K562 (cell line): ENCODE measurements around the gene ZNRF2. TPM values are rescaled to one million over a fixed set of nuclear protein-coding genes. Genes with fewer than 3 reads are reported as not detected.

Experiments
- ATAC-seq: fragments of 200-7000 bp; cut with Tn5 transposase; 3 replicates; pipeline ENCODE4 v1.9.1; 2020; ENCODE audit warnings: moderate library complexity
- BruUV-seq: library from RNA; stranded (reverse); fragments of 400-500 nt; replicated peaks from 2 replicates; lab custom pipeline; 2021; lab: Mats Ljungman, UMichigan
- CTCF ChIA-PET: fragments of 300-600 bp; formaldehyde crosslinking; extraction: SDS; loops from one replicate; lab custom pipeline; 2021; ENCODE audit warnings: low intra/inter-chr PET ratio; lab: Yijun Ruan, JAX
- POLR2A ChIA-PET: fragments of 300-600, 350-650 bp; sonication (Branson Sonifier 250); formaldehyde crosslinking; extraction: SDS; loops from one replicate; lab custom pipeline; 2021; ENCODE audit warnings: antibody characterized with exemption, inconsistent platforms; lab: Yijun Ruan, JAX
- DNase-seq, 4 experiments: peaks; one replicate each; pipeline versions ENCODE4 v3.0.0 to v3.0.0-alpha.2; 2011 to 2018; ENCODE audit warnings: low spot score in 3 of 4, mixed read lengths in 3 of 4; ENCODE audit errors: extremely low read depth in 1 of 4
- FAIRE-seq: peaks from 2 replicates; lab custom pipeline; 2011; peaks lifted over from hg19 to GRCh38; lab: Jason Lieb, UNC
- H2AFZ ChIP-seq: 2 replicates; pipeline ENCODE4 v1.6.0; 2011; ENCODE audit warnings: low read depth, low read length, control low read depth, inconsistent platforms
- H3K27ac ChIP-seq: fragments of 200-600 bp; 3 replicates; pipeline ENCODE4 v1.8.0; 2011; ENCODE audit warnings: low read depth, mild to moderate bottlenecking, control low read depth, inconsistent platforms, low read length, moderate library complexity, mixed read lengths; ENCODE audit errors: extremely low read depth
- H3K27me3 ChIP-seq, 2 experiments: fragments of 300-600 bp in 1 of 2; 2 replicates in 1 of 2; 3 replicates in 1 of 2; pipeline versions ENCODE4 v1.6.0 to v1.8.0; 2011; ENCODE audit warnings: inconsistent platforms in 2 of 2, low read length in 2 of 2, mild to moderate bottlenecking in 1 of 2, mixed read lengths in 1 of 2, moderate library complexity in 1 of 2; ENCODE audit not compliant: control insufficient read depth in 2 of 2, insufficient read depth in 2 of 2
- H3K36me3 ChIP-seq: fragments of 300-600 bp; 3 replicates; pipeline ENCODE4 v1.8.0; 2011; ENCODE audit warnings: mild to moderate bottlenecking, low read length, inconsistent platforms; ENCODE audit not compliant: control insufficient read depth, insufficient read depth
- H3K4me1 ChIP-seq, 2 experiments: fragments of 200-600 bp in 1 of 2; replicated peaks in 1 of 2; 2 replicates in 1 of 2; 3 replicates in 1 of 2; pipeline versions ENCODE4 v1.5.1 to v1.8.0; 2011; ENCODE audit warnings: inconsistent platforms in 2 of 2, low read length in 2 of 2, mild to moderate bottlenecking in 1 of 2, mixed read lengths in 1 of 2, moderate library complexity in 1 of 2; ENCODE audit not compliant: control insufficient read depth in 2 of 2, insufficient read depth in 2 of 2
- H3K4me2 ChIP-seq: 2 replicates; pipeline ENCODE4 v1.6.1; 2011; ENCODE audit warnings: low read length, control low read depth, inconsistent platforms, mixed read lengths; ENCODE audit not compliant: insufficient read depth
- H3K4me3 ChIP-seq: fragments of 200-600 bp; sonication (generic), shearing (Covaris generic); 2 replicates; pipeline ENCODE4 v1.5.1; 2016; ENCODE audit warnings: control low read depth, inconsistent platforms
- H3K79me2 ChIP-seq: fragments of 200-600 bp; 3 replicates; pipeline ENCODE4 v1.8.0; 2011; ENCODE audit warnings: low read length, inconsistent platforms; ENCODE audit not compliant: control insufficient read depth, insufficient read depth
- H3K9ac ChIP-seq, 2 experiments: 2 replicates each; pipeline versions ENCODE4 v1.6.0 to v1.6.1; 2011; ENCODE audit warnings: low read depth in 2 of 2, low read length in 2 of 2, control low read depth in 1 of 2, inconsistent platforms in 1 of 2, mild to moderate bottlenecking in 1 of 2, mixed read lengths in 1 of 2; ENCODE audit not compliant: insufficient read depth in 1 of 2
- H3K9me1 ChIP-seq: one replicate; pipeline ENCODE4 v1.6.0; 2011; ENCODE audit warnings: inconsistent platforms, mild to moderate bottlenecking, low read length, moderate library complexity; ENCODE audit not compliant: control insufficient read depth, insufficient read depth
- H3K9me3 ChIP-seq: replicated peaks from 2 replicates; pipeline ENCODE4 v1.5.1; 2011; ENCODE audit warnings: low read depth, low read length, inconsistent platforms; ENCODE audit not compliant: control insufficient read depth, insufficient read depth
- H4K20me1 ChIP-seq: replicated peaks from 2 replicates; pipeline ENCODE4 v1.6.1; 2011; ENCODE audit warnings: low read length, inconsistent platforms, mixed read lengths; ENCODE audit not compliant: control insufficient read depth, insufficient read depth
- EZH2 ChIP-seq: IDR thresholded peaks from 2 replicates; pipeline ENCODE4 v1.6.1; 2012; ENCODE audit warnings: low read depth, mild to moderate bottlenecking, inconsistent platforms, low read length, borderline replicate concordance
- GATAD2B ChIP-seq: fragments of 450-650 bp; IDR thresholded peaks from 2 replicates; pipeline ENCODE4 v1.6.1; 2017; ENCODE audit warnings: mild to moderate bottlenecking, borderline replicate concordance
- KAT7 ChIP-seq: sonication (generic); formaldehyde crosslinking; IDR thresholded peaks from 2 replicates; pipeline ENCODE4 v1.8.0; 2022; ENCODE audit warnings: missing genetic modification reagents, mild to moderate bottlenecking, borderline replicate concordance
- NFIC ChIP-seq: fragments of 450-650 bp; IDR thresholded peaks from 2 replicates; pipeline ENCODE4 v1.6.1; 2017; ENCODE audit warnings: mild to moderate bottlenecking, inconsistent platforms
- PCBP2 ChIP-seq: fragments of 200-400 bp; formaldehyde crosslinking; IDR thresholded peaks from 2 replicates; pipeline ENCODE4 v1.6.1; 2018; ENCODE audit warnings: low read length, low read depth, mild to moderate bottlenecking, moderate library complexity; ENCODE audit not compliant: poor library complexity, severe bottlenecking
- RFX7 ChIP-seq: fragments of 250-450 bp; sonication (Bioruptor Pico); IDR thresholded peaks from 2 replicates; pipeline ENCODE4 v1.5.1; 2021; ENCODE audit warnings: mild to moderate bottlenecking
- YBX1 ChIP-seq: fragments of 450-650 bp; IDR thresholded peaks from 2 replicates; pipeline ENCODE4 v1.7.1; 2016; ENCODE audit warnings: mild to moderate bottlenecking
- ZNF197 ChIP-seq: fragments of 200-800 bp; sonication (Bioruptor generic); IDR thresholded peaks from 2 replicates; pipeline ENCODE4 v1.6.1; 2016; ENCODE audit warnings: low read depth, missing genetic modification characterization, missing compliant biosample characterization
- ZNF24 ChIP-seq: fragments of 450-650 bp; IDR thresholded peaks from 2 replicates; pipeline ENCODE4 v1.6.1; 2016
- ZNF766 ChIP-seq: fragments of 200-800 bp; sonication (Bioruptor generic); conservative IDR thresholded peaks from 2 replicates; pipeline ENCODE4 v1.6.1; 2016; ENCODE audit warnings: missing genetic modification characterization, missing compliant biosample characterization
- WGBS: fragments of 100-300 bp; shearing (Covaris generic); methylation state at CpG from one replicate; pipeline ENCODE4 v1.1.6; 2016; ENCODE audit warnings: low coverage, mixed read lengths; ENCODE audit not compliant: insufficient coverage; ENCODE audit errors: missing lambda C conversion rate; 5-methylcytosine and 5-hydroxymethylcytosine counted together
- in situ Hi-C: fragments of 300-500 bp; cut with MboI; formaldehyde crosslinking; loops from 4 replicates; pipeline ENCODE4 v1.15.0; 2018; ENCODE audit warnings: inconsistent platforms, mixed read lengths
- intact Hi-C: fragments of 100-400 bp; cut with micrococcal nuclease; formaldehyde crosslinking; loops from 2 replicates; pipeline ENCODE4 v1.14.2; 2022
- polyA plus RNA-seq, 8 experiments: library from polyadenylated mRNA; depleted of rRNA in 4 of 8; stranded (reverse) in 5 of 8; unstranded in 3 of 8; fragments of >200 nt; fragmentation: Nextera tagmentation in 2 of 8; fragmentation: Illumina TruSeq in 1 of 8; extraction: Ambion mirVana in 2 of 8; extraction: Trizol in 1 of 8; gene quantifications; 2 replicates each; pipeline versions ENCODE4 v1.2.1 to v1.2.3, GENCODE V29; 2011 to 2014; ENCODE audit warnings: inconsistent platforms in 1 of 8, missing spikeins in 1 of 8
- total RNA-seq, 7 experiments: library from RNA; depleted of rRNA in 6 of 7; stranded (reverse); fragments of >200 nt in 6 of 7; fragmentation: Illumina TruSeq in 2 of 7; extraction: Trizol in 2 of 7; gene quantifications; 2 replicates each; pipeline versions ENCODE4 v1.2.1 to v1.2.3, GENCODE V29; 2011 to 2021; ENCODE audit warnings: low replicate concordance in 1 of 7
- TF ChIP-seq, protein P1 (sequence below), 2 experiments: IDR thresholded peaks; 2 replicates each; pipeline ENCODE4 v1.6.1; 2011; ENCODE audit warnings: borderline replicate concordance in 1 of 2, control low read depth in 1 of 2, low read depth in 1 of 2, low read length in 1 of 2, mild to moderate bottlenecking in 1 of 2, mixed read lengths in 1 of 2, moderate library complexity in 1 of 2; ENCODE audit not compliant: insufficient read depth in 1 of 2, insufficient read length in 1 of 2, poor library complexity in 1 of 2, severe bottlenecking in 1 of 2; ENCODE audit errors: extremely low read depth in 1 of 2
- TF ChIP-seq, protein P2 (sequence below): fragments of 250-450 bp; sonication (Bioruptor Pico); IDR thresholded peaks from 2 replicates; pipeline ENCODE4 v1.4.0; 2020; ENCODE audit warnings: mild to moderate bottlenecking, moderate library complexity

Gene ZNRF2
- total and polyA plus RNA-seq, 9 of the 15 experiments (the other 6 are each of a cell fraction or from before 2014, with no cell fraction given), result 1.1 to 13.9 (median 5.5) TPM

DNA sequence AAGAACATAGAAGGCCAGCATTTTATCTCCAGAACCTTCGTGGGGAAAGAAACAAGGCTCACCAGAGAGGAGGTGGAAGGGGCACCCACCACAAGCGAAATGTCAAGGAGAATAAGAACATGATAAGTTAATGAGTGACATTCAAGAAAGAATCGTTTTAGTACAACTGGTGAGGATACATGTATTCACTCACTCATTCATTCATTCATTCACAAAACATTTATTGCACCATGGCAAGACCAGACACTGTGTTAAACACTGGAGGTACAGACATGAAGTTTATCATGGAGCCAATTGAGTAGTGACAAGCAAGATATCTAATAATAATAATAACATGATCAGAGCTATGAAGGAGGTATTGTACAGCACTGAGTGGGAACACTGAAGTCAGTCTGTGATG lies 1.7 kb upstream of the ZNRF2 start:
- DNase-seq, result no peak
- no peak for FAIRE-seq
- Histone ChIP-seq H2AFZ (no peak overlapping the region), H3K9me3 (no peaks in the 10 kb centered on the region), H3K27me3 (no peaks in the 10 kb centered on the region), H3K4me1 (peaks cover 0 to 10% of the 10 kb centered on the region in 2 experiments; a peak in 3 of 5 replicates), H3K9me1 (no peaks in the 10 kb centered on the region), H3K4me2 (no peak overlapping the region), H3K9ac (no peak overlapping the region), H3K27ac (no peak overlapping the region), H4K20me1 (peaks cover 6% of the 10 kb centered on the region; the same call in 1 of the 2 replicates), H3K36me3 (no peaks in the 10 kb centered on the region), H3K79me2 (peaks cover 22% of the 10 kb centered on the region), H3K4me3 (no peak overlapping the region)
- 29% methylated on average over 3 of the region's 3 CpGs for WGBS
- intact Hi-C loops, result loop anchor here (5.0 kb wide), 2 partner anchors 225 to 490 kb away; partner anchors contain the start of gene MINDY4
- no TSS peak for BruUV-seq
- ChIA-PET POLR2A (no interaction called here), CTCF (no interaction called here)
- TF ChIP-seq PCBP2 (no peak), ZNF24 (peak; percentile 80)
- no peak for ATAC-seq
- in situ Hi-C loops, result no loop called here

DNA sequence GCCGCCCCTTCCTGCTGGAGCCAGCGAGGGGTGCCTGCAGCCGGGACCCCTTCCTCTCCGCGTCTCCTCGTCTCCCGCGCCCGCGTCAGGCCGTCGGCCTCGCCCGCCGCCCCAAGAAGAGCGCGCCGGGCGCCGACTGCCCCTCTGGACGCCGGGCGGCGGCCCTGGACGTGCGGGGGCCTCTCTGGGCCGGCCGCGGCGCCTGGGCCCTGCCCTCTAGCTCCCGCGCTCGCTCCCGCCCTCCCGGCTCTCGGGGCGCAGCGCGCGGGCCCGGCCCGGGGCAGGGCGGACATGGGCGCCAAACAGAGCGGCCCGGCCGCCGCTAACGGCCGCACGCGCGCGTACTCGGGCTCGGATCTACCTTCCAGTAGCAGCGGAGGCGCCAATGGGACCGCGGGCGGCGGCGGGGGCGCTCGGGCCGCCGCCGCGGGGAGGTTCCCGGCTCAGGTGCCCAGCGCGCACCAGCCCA lies 704 bp downstream of the ZNRF2 start:
- peaks cover 8% of the 10 kb centered on the region for H4K20me1 ChIP-seq
- intact Hi-C loops, result loop anchor here (2.0 kb wide), 2 partner anchors 64 to 128 kb away; no protein-coding TSS in a partner anchor
- H3K27ac ChIP-seq, result peak overlapping the region; percentile 93
- peak overlapping the region; percentile 75 to 96; a peak in 3 of 4 replicates for H3K9ac ChIP-seq
- H3K9me3 ChIP-seq, result no peaks in the 10 kb centered on the region
- in situ Hi-C loops, result no loop called here
- H3K9me1 ChIP-seq, result no peaks in the 10 kb centered on the region
- peaks cover 45% of the 10 kb centered on the region for H3K79me2 ChIP-seq
- peaks cover 10% of the 10 kb centered on the region in 2 experiments; a peak in 4 of 5 replicates for H3K4me1 ChIP-seq
- H3K4me3 ChIP-seq, result peak overlapping the region; percentile 94
- H2AFZ ChIP-seq, result peak overlapping the region; percentile 85
- no TSS peak for BruUV-seq
- CTCF ChIA-PET, result interaction anchor here (1.1 to 1.5 kb wide), 2 partner anchors 67 to 128 kb away, joined by 3 to 8 read pairs; no protein-coding TSS in a partner anchor
- DNase-seq (peak in 3 of 4 experiments; percentile 29 to 47 (median 39)), FAIRE-seq (no peak), ATAC-seq (peak; percentile 28)
- H3K36me3 ChIP-seq, result no peaks in the 10 kb centered on the region
- POLR2A ChIA-PET, result interaction anchor here (0.6 to 1.7 kb wide), 5 partner anchors 10 to 370 kb away, joined by 3 to 7 read pairs (median 4); no protein-coding TSS in a partner anchor
- under 1% methylated on average over 44 of the region's 72 CpGs for WGBS
- H3K27me3 ChIP-seq, result no peaks in the 10 kb centered on the region
- H3K4me2 ChIP-seq, result peak overlapping the region; percentile 73; the same call in 1 of the 2 replicates
- no peak; the same call in 1 of the 2 replicates for TF ChIP-seq GATAD2B
- TF ChIP-seq EZH2, result no peak
- 0 out of 2 replicates have a peak, but pooled peaks have one; percentile 11 for TF ChIP-seq ZNF766
- peak; percentile 56; the same call in 1 of the 2 replicates for TF ChIP-seq NFIC
- TF ChIP-seq, protein P1, sequence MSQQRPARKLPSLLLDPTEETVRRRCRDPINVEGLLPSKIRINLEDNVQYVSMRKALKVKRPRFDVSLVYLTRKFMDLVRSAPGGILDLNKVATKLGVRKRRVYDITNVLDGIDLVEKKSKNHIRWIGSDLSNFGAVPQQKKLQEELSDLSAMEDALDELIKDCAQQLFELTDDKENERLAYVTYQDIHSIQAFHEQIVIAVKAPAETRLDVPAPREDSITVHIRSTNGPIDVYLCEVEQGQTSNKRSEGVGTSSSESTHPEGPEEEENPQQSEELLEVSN (IDR thresholded peaks at IDR 0.05; ENCODE audit: borderline replicate concordance in 1 of 2, extremely low read depth in 1 of 2, insufficient read depth in 1 of 2, insufficient read length in 1 of 2, low read depth in 1 of 2, low read length in 1 of 2, poor library complexity in 1 of 2, severe bottlenecking in 1 of 2), result peak in 1 of 2 experiments; percentile 10
- TF ChIP-seq YBX1, result no peak
- TF ChIP-seq KAT7 (CRISPR knock-in tag), result 0 out of 2 replicates have a peak, but pooled peaks have one; percentile 42
- TF ChIP-seq, protein P2, sequence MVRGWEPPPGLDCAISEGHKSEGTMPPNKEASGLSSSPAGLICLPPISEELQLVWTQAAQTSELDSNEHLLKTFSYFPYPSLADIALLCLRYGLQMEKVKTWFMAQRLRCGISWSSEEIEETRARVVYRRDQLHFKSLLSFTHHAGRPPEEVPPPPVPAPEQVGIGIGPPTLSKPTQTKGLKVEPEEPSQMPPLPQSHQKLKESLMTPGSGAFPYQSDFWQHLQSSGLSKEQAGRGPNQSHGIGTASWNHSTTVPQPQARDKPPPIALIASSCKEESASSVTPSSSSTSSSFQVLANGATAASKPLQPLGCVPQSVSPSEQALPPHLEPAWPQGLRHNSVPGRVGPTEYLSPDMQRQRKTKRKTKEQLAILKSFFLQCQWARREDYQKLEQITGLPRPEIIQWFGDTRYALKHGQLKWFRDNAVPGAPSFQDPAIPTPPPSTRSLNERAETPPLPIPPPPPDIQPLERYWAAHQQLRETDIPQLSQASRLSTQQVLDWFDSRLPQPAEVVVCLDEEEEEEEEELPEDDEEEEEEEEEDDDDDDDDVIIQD (CRISPR knock-in tag), result no peak
- no peak for TF ChIP-seq ZNF197 (CRISPR knock-in tag)
- TF ChIP-seq RFX7 (CRISPR knock-in tag), result no peak
